Esophagus muscularis mucosa (tissue), 4 donors: ENCODE data around the gene MBOAT7. TPM values are rescaled to one million over a fixed set of nuclear protein-coding genes. Genes with fewer than 3 reads are reported as not detected.

Source experiments
- DNase-seq: peaks from one replicate; pipeline ENCODE4 v3.0.0-alpha.2; 2017; ENCODE audit errors: extremely low spot score
- H3K27ac ChIP-seq, 4 donors: fragments of 200-600 bp; sonication (generic); replicated peaks in 1 of 4; 1 replicate in 3 of 4; 2 replicates in 1 of 4; pipeline ENCODE4 v1.5.1; 2016 to 2019; ENCODE audit warnings: mild to moderate bottlenecking in 1 of 4
- H3K27me3 ChIP-seq, 4 donors: fragments of 200-600 bp; sonication (generic); one replicate each; pipeline versions ENCODE4 v1.5.1 to v1.6.0; 2016 to 2019
- H3K36me3 ChIP-seq, 4 donors: fragments of 200-600 bp; sonication (generic); one replicate each; pipeline ENCODE4 v1.5.1; 2016 to 2019
- H3K4me1 ChIP-seq, 4 donors: fragments of 200-600 bp; sonication (generic); one replicate each; pipeline ENCODE4 v1.5.1; 2016 to 2019
- H3K4me3 ChIP-seq, 4 donors: fragments of 200-600 bp; sonication (generic); 1 replicate in 2 of 4; 2 replicates in 2 of 4; pipeline ENCODE4 v1.5.1; 2016 to 2019; ENCODE audit warnings: mild to moderate bottlenecking in 4 of 4, moderate library complexity in 1 of 4
- H3K9me3 ChIP-seq, 4 donors: fragments of 200-600 bp; sonication (generic); 1 replicate in 3 of 4; 2 replicates in 1 of 4; pipeline ENCODE4 v1.5.1; 2016 to 2019
- CTCF ChIP-seq, 3 experiments: fragments of 200-600 bp in 2 of 3; fragments of 450-650 bp in 1 of 3; sonication (generic) in 2 of 3; IDR thresholded peaks; one replicate each; pipeline ENCODE4 v1.5.1; 2017 to 2019; ENCODE audit warnings: antibody characterized with exemption in 3 of 3, mild to moderate bottlenecking in 2 of 3, moderate library complexity in 1 of 3
- EP300 ChIP-seq: sonication (generic); formaldehyde crosslinking; IDR thresholded peaks from one replicate; pipeline ENCODE4 v1.6.1; 2017; ENCODE audit warnings: antibody characterized with exemption
- POLR2A ChIP-seq: fragments of 450-650 bp; IDR thresholded peaks from one replicate; pipeline ENCODE4 v1.6.1; 2017; ENCODE audit warnings: antibody characterized with exemption, moderate library complexity, mild to moderate bottlenecking, low read depth
- POLR2AphosphoS5 ChIP-seq, 2 donors: sonication (generic); formaldehyde crosslinking; IDR thresholded peaks; one replicate each; pipeline ENCODE4 v1.6.1; 2017; ENCODE audit warnings: antibody characterized with exemption in 2 of 2
- WGBS: methylation state at CpG from one replicate; pipeline ENCODE4 v1.1.5; 2018; 5-methylcytosine and 5-hydroxymethylcytosine counted together
- intact Hi-C: fragments of 100-400 bp; cut with DNase I; formaldehyde crosslinking; loops from one replicate; pipeline ENCODE4 v1.15.1; 2023
- total RNA-seq, 4 donors: library from RNA; depleted of rRNA; stranded (reverse); fragments of >200 nt; gene quantifications; one replicate each; pipeline versions ENCODE4 v1.1.0 to v1.2.1, GENCODE V29; 2016

MBOAT7 gene
- total RNA-seq, 4 donors from 2014 or later, result 40.3 to 83.2 (median 59.4) TPM

- WGBS, result 86% methylated on average over 21 of the region's 23 CpGs
- no peak overlapping the region for H3K4me3 ChIP-seq
- peaks cover 11 to 35% (median 29%) of the 10 kb centered on the region in 4 donors for H3K4me1 ChIP-seq
- DNase-seq, result no peak
- peaks cover 93 to 100% (median 100%) of the 10 kb centered on the region in 4 donors for H3K36me3 ChIP-seq
- no peaks in the 10 kb centered on the region for H3K27me3 ChIP-seq
- H3K9me3 ChIP-seq, result no peaks in the 10 kb centered on the region
- no peak overlapping the region for H3K27ac ChIP-seq
- TF ChIP-seq EP300 (no peak), POLR2AphosphoS5 (IDR thresholded peaks at IDR 0.05) (no peak), CTCF (IDR thresholded peaks at IDR 0.05) (no peak), POLR2A (no peak)
- intact Hi-C loops, result no loop called here
Observed at GRCh38 chr19:54151362-54152035, 37.9 kb downstream of the MBOAT7 start.

- no peaks in the 10 kb centered on the region for H3K27me3 ChIP-seq
- peaks cover 11 to 43% (median 33%) of the 10 kb centered on the region in 4 donors for H3K4me1 ChIP-seq
- peak overlapping the region in 1 of 4 donors; percentile 13 for H3K27ac ChIP-seq
- 86% methylated on average over 12 of the region's 12 CpGs for WGBS
- H3K36me3 ChIP-seq, result peaks cover 93 to 100% (median 100%) of the 10 kb centered on the region in 4 donors
- no peaks in the 10 kb centered on the region for H3K9me3 ChIP-seq
- no peak for DNase-seq
- no peak overlapping the region for H3K4me3 ChIP-seq
- TF ChIP-seq POLR2A (no peak), CTCF (IDR thresholded peaks at IDR 0.05) (no peak), POLR2AphosphoS5 (IDR thresholded peaks at IDR 0.05) (no peak), EP300 (no peak)
- intact Hi-C loops, result no loop called here
Observed at GRCh38 chr19:54149021-54149812, 40.2 kb downstream of the MBOAT7 start.

GRCh38 chr19:54148158-54148557, 41.2 kb downstream of the MBOAT7 start:
- Histone ChIP-seq H3K9me3 (no peaks in the 10 kb centered on the region), H3K27me3 (no peaks in the 10 kb centered on the region), H3K4me3 (no peak overlapping the region), H3K4me1 (peaks cover 11 to 33% (median 26%) of the 10 kb centered on the region in 4 donors), H3K36me3 (peaks cover 93 to 100% (median 100%) of the 10 kb centered on the region in 4 donors), H3K27ac (peak overlapping the region in 2 of 4 donors; percentile 13 to 47)
- DNase-seq, result no peak
- intact Hi-C loops, result no loop called here
- 67% methylated on average over 16 of the region's 19 CpGs for WGBS
- TF ChIP-seq CTCF (IDR thresholded peaks at IDR 0.05), result no peak

GRCh38 chr19:54147676-54148075, 41.7 kb downstream of the MBOAT7 start:
- Histone ChIP-seq H3K36me3 (peaks cover 93 to 100% (median 100%) of the 10 kb centered on the region in 4 donors), H3K4me3 (no peak overlapping the region), H3K4me1 (peaks cover 11 to 29% (median 22%) of the 10 kb centered on the region in 4 donors), H3K9me3 (no peaks in the 10 kb centered on the region), H3K27me3 (no peaks in the 10 kb centered on the region), H3K27ac (peak overlapping the region; percentile 1 to 47 (median 14))
- peak in 1 of 2 donors; percentile 64 for TF ChIP-seq POLR2AphosphoS5 (IDR thresholded peaks at IDR 0.05)
- no peak for TF ChIP-seq CTCF (IDR thresholded peaks at IDR 0.05)
- intact Hi-C loops, result no loop called here
- no peak for DNase-seq
- 58% methylated on average over 3 of the region's 3 CpGs for WGBS
